ENCODE results near the gene SF3B4. TPM values are rescaled to one million over a fixed set of nuclear protein-coding genes. Genes with fewer than 3 reads are reported as not detected.

SF3B4 gene
- total and polyA plus RNA-seq, 2 of the 13 experiments (the other 11 are each of a cell fraction or from before 2014, with no cell fraction given): 13.8 to 14.8 TPM

DNA sequence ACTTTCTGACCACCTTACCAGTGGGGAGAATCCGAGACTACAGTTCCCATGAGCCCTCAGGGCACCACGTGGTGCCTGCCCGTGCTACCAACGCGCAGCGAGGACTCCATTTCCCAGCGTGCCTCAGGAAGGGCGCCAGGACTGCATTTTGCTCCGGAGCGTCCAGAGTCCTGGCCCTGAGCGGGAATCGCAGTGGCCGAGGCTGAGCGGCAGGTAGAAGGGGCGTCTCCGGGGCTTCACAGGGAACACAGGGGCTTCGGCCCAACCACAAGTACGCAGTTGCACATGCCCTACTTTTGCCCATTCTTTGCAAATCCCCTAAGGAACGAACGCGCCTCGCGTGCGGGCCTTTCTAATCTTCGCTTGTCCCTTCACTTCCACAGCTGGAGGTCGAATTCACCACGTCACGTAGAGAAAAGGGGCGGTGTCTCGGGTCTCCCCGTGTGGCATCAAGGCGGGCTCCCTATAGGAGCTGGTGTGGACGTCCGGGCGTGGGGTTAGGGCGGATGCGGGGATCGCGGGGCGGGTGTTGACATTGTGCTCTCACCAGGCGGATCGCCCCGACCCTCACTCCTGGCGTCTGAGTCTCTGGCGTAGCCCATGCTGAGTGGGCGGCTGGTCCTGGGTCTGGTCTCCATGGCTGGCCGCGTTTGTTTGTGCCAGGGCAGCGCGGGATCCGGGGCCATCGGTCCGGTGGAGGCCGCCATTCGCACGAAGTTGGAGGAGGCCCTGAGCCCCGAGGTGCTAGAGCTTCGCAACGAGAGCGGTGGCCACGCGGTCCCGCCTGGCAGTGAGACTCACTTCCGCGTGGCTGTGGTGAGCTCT is 27.9 kb downstream of the SF3B4 start, which contains the start of gene BOLA1 (continued):
- TF ChIP-seq ZNF446 (CRISPR knock-in tag; IDR thresholded peaks at IDR 0.05): peak; percentile 30; the same call in 1 of the 2 replicates
- TF ChIP-seq, protein P1, sequence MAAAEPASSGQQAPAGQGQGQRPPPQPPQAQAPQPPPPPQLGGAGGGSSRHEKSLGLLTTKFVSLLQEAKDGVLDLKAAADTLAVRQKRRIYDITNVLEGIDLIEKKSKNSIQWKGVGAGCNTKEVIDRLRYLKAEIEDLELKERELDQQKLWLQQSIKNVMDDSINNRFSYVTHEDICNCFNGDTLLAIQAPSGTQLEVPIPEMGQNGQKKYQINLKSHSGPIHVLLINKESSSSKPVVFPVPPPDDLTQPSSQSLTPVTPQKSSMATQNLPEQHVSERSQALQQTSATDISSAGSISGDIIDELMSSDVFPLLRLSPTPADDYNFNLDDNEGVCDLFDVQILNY (CRISPR knock-in tag; conservative IDR thresholded peaks at IDR 0.05): no peak
- no peak for TF ChIP-seq SP4 (CRISPR knock-in tag; IDR thresholded peaks at IDR 0.05)
- TF ChIP-seq, protein P2, sequence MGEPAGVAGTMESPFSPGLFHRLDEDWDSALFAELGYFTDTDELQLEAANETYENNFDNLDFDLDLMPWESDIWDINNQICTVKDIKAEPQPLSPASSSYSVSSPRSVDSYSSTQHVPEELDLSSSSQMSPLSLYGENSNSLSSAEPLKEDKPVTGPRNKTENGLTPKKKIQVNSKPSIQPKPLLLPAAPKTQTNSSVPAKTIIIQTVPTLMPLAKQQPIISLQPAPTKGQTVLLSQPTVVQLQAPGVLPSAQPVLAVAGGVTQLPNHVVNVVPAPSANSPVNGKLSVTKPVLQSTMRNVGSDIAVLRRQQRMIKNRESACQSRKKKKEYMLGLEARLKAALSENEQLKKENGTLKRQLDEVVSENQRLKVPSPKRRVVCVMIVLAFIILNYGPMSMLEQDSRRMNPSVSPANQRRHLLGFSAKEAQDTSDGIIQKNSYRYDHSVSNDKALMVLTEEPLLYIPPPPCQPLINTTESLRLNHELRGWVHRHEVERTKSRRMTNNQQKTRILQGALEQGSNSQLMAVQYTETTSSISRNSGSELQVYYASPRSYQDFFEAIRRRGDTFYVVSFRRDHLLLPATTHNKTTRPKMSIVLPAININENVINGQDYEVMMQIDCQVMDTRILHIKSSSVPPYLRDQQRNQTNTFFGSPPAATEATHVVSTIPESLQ (CRISPR knock-in tag; conservative IDR thresholded peaks at IDR 0.05): no peak
- peak; percentile 52; the same call in 1 of the 2 replicates for TF ChIP-seq HOXA9 (CRISPR knock-in tag; IDR thresholded peaks at IDR 0.05; ENCODE audit: borderline replicate concordance)
- TF ChIP-seq EP300 (IDR thresholded peaks at IDR 0.05; ENCODE audit: low read depth in 2 of 2, low read length in 2 of 2): no peak
- TF ChIP-seq EP300 (CRISPR knock-in tag; IDR thresholded peaks at IDR 0.05; ENCODE audit: borderline replicate concordance): no peak
- TF ChIP-seq ZNF121 (CRISPR knock-in tag; IDR thresholded peaks at IDR 0.05): no peak
- TF ChIP-seq SOX13 (IDR thresholded peaks at IDR 0.05): no peak
- no peak; a peak in 1 of 4 replicates for TF ChIP-seq SOX13 (CRISPR knock-in tag; conservative IDR thresholded peaks at IDR 0.05 in 1 of 2, IDR thresholded peaks at IDR 0.05 in 1 of 2)
- TF ChIP-seq ZKSCAN1 (IDR thresholded peaks at IDR 0.05; ENCODE audit: low read length): no peak
- TF ChIP-seq AKAP8 (CRISPR knock-in tag; IDR thresholded peaks at IDR 0.05): no peak
- TF ChIP-seq ZNF3 (CRISPR knock-in tag; IDR thresholded peaks at IDR 0.05): no peak
- TF ChIP-seq, protein P3, sequence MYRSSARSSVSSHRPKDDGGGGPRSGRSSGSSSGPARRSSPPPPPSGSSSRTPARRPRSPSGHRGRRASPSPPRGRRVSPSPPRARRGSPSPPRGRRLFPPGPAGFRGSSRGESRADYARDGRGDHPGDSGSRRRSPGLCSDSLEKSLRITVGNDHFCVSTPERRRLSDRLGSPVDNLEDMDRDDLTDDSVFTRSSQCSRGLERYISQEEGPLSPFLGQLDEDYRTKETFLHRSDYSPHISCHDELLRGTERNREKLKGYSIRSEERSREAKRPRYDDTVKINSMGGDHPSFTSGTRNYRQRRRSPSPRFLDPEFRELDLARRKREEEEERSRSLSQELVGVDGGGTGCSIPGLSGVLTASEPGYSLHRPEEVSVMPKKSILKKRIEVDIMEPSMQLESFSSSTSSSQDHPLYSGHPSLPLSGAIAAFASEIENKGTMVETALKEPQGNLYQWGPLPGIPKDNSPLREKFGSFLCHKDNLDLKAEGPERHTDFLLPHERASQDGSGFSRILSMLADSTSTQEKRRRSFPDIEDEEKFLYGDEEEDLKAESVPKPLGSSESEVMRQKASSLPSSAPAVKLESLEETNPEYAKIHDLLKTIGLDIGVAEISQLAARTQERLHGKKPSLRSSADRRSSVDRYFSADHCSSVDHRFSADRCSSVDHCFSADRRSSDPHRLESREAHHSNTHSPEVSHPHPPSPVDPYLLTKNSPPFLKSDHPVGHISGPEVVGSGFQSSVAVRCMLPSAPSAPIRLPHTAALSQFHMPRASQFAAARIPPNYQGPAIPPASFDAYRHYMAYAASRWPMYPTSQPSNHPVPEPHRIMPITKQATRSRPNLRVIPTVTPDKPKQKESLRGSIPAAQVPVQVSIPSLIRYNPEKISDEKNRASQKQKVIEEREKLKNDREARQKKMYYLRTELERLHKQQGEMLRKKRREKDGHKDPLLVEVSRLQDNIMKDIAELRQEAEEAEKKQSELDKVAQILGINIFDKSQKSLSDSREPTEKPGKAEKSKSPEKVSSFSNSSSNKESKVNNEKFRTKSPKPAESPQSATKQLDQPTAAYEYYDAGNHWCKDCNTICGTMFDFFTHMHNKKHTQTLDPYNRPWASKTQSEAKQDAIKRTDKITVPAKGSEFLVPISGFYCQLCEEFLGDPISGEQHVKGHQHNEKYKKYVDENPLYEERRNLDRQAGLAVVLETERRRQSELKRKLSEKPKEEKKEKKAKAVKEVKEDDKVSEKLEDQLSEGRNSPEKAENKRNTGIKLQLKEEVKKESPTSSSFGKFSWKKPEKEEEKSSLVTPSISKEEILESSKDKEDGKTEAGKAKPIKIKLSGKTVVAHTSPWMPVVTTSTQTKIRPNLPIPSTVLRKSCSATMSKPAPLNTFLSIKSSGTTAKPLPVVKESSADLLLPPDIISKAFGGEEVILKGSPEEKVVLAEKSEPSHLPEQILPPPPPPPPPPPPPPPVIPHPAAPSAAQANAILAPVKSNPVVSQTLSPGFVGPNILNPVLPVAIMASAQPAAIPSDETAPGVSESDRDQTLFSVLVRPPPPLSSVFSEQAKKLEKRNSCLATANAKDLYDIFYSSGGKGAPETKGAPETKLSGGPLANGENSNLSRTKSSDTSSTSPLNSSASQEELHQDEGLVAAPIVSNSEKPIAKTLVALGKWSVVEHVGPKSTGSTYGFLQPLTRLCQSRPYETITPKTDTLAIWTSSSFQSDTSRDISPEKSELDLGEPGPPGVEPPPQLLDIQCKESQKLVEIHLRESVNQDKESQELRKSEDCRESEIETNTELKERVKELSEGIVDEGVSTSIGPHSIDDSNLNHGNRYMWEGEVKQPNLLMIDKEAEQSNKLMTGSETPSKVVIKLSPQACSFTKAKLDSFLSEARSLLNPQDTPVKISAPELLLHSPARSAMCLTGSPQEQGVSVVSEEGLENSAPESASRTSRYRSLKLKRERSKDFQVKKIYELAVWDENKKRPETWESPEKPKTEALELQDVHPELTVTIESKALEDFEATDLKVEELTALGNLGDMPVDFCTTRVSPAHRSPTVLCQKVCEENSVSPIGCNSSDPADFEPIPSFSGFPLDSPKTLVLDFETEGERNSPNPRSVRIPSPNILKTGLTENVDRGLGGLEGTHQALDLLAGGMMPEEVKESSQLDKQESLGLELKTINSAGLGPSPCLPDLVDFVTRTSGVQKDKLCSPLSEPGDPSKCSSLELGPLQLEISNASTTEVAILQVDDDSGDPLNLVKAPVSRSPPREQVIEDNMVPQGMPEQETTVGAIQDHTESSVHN (CRISPR knock-in tag; IDR thresholded peaks at IDR 0.05): no peak
- TF ChIP-seq DNMT3B (CRISPR knock-in tag; conservative IDR thresholded peaks at IDR 0.05): no peak
- no peak for TF ChIP-seq KDM5A (IDR thresholded peaks at IDR 0.05; ENCODE audit: borderline replicate concordance, low read length)
- TF ChIP-seq ZBTB8A (CRISPR knock-in tag; IDR thresholded peaks at IDR 0.05; ENCODE audit: borderline replicate concordance, low read depth): no peak
- TF ChIP-seq, protein P4, sequence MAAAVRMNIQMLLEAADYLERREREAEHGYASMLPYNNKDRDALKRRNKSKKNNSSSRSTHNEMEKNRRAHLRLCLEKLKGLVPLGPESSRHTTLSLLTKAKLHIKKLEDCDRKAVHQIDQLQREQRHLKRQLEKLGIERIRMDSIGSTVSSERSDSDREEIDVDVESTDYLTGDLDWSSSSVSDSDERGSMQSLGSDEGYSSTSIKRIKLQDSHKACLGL (CRISPR knock-in tag; IDR thresholded peaks at IDR 0.05): no peak

Data from HepG2 (cell line).